ENCODE measurements around the gene ITSN1.
"Not testable (repeated sequence)": the region's sequence is repeated elsewhere in the genome, so short reads cannot be mapped to it uniquely, and the experiment has no call there.

ITSN1 gene

GRCh38 chr21:33865176-33865575 lies 222.9 kb downstream of the ITSN1 start:
- H3K4me3 ChIP-seq (ENCODE audit: low read depth, low read length), result no peak overlapping the region
- no peak for TF ChIP-seq CTCF (IDR thresholded peaks at IDR 0.05; ENCODE audit: insufficient read depth, low read length, missing control alignments)
- CTCF ChIA-PET, result interaction anchor here (1.1 to 1.6 kb wide), 2 partner anchors 10 to 12 kb away, joined by 3 read pairs; no protein-coding TSS in a partner anchor
- DNase-seq (ENCODE audit: low read depth, low spot score), result no peak
- POLR2A ChIA-PET, result no interaction called here

GRCh38 chr21:33865996-33866575 lies 223.8 kb downstream of the ITSN1 start:
- DNase-seq (ENCODE audit: low read depth, low spot score), result no peak
- no peak overlapping the region for H3K4me3 ChIP-seq (ENCODE audit: low read depth, low read length)
- no peak for TF ChIP-seq CTCF (IDR thresholded peaks at IDR 0.05; ENCODE audit: insufficient read depth, low read length, missing control alignments)
- ChIA-PET CTCF (interaction anchor here (1.1 kb wide), 1 partner anchor 13 kb away, joined by 3 read pairs; no protein-coding TSS in a partner anchor), POLR2A (no interaction called here)

- ChIA-PET CTCF (no interaction called here), POLR2A (interaction anchor here (0.6 kb wide), 1 partner anchor 11 kb away, joined by 3 read pairs; no protein-coding TSS in a partner anchor)
- no peak overlapping the region for H3K4me3 ChIP-seq (ENCODE audit: low read depth, low read length)
- no peak for DNase-seq (ENCODE audit: low read depth, low spot score)
- no peak for TF ChIP-seq CTCF (IDR thresholded peaks at IDR 0.05; ENCODE audit: insufficient read depth, low read length, missing control alignments)
Measured at GRCh38 chr21:33866826-33867225, 224.5 kb downstream of the ITSN1 start.

- CTCF ChIA-PET; DNase-seq (ENCODE audit: low read depth, low spot score); H3K4me3 ChIP-seq (ENCODE audit: low read depth, low read length): not testable (repeated sequence)
- POLR2A ChIA-PET, result interaction anchor here (0.5 kb wide), 1 partner anchor 15 kb away, joined by 4 read pairs; no protein-coding TSS in a partner anchor
Measured at GRCh38 chr21:33867868-33868267, 225.6 kb downstream of the ITSN1 start.

- POLR2A ChIA-PET, result no interaction called here
- no peak overlapping the region for H3K4me3 ChIP-seq (ENCODE audit: low read depth, low read length)
- no peak for DNase-seq (ENCODE audit: low read depth, low spot score)
- CTCF ChIA-PET, result interaction anchor here (1.0 kb wide), 1 partner anchor 30 kb away, joined by 3 read pairs; no protein-coding TSS in a partner anchor
- TF ChIP-seq CTCF (IDR thresholded peaks at IDR 0.05; ENCODE audit: insufficient read depth, low read length, missing control alignments), result no peak
Measured at GRCh38 chr21:33869873-33870272, 227.6 kb downstream of the ITSN1 start.

GRCh38 chr21:33870768-33871167 lies 228.5 kb downstream of the ITSN1 start:
- ChIA-PET CTCF (no interaction called here), POLR2A (no interaction called here)
- TF ChIP-seq CTCF (IDR thresholded peaks at IDR 0.05; ENCODE audit: insufficient read depth, low read length, missing control alignments), result no peak
- H3K4me3 ChIP-seq (ENCODE audit: low read depth, low read length), result no peak overlapping the region
- no peak for DNase-seq (ENCODE audit: low read depth, low spot score)

- no peak overlapping the region for H3K4me3 ChIP-seq (ENCODE audit: low read depth, low read length)
- ChIA-PET CTCF (no interaction called here), POLR2A (no interaction called here)
- no peak for TF ChIP-seq CTCF (IDR thresholded peaks at IDR 0.05; ENCODE audit: insufficient read depth, low read length, missing control alignments)
- no peak for DNase-seq (ENCODE audit: low read depth, low spot score)
Measured at GRCh38 chr21:33871171-33871570, 228.9 kb downstream of the ITSN1 start.

All from AG04449 (cell line).